HUES6 (cell line): Measurements from ENCODE around the gene EHD1.

Experiments
- H3K27ac ChIP-seq: 2 replicates; pipeline ENCODE4 v1.7.0; 2013; ENCODE audit warnings: low read depth, mild to moderate bottlenecking, low read length, inconsistent platforms
- H3K27me3 ChIP-seq: 2 replicates; pipeline ENCODE4 v1.6.1; 2013; ENCODE audit warnings: low read length; ENCODE audit not compliant: control insufficient read depth, insufficient read depth
- H3K36me3 ChIP-seq: 2 replicates; pipeline ENCODE4 v1.6.1; 2013; ENCODE audit warnings: low read length; ENCODE audit not compliant: control insufficient read depth, insufficient read depth
- H3K4me1 ChIP-seq: 2 replicates; pipeline ENCODE4 v1.6.1; 2013; ENCODE audit warnings: low read length; ENCODE audit not compliant: control insufficient read depth, insufficient read depth
- H3K4me3 ChIP-seq: 2 replicates; pipeline ENCODE4 v1.5.1; 2013; ENCODE audit warnings: low read depth, low read length
- H3K9ac ChIP-seq: one replicate; pipeline ENCODE4 v1.6.1; 2013; ENCODE audit warnings: mild to moderate bottlenecking, low read length
- H3K9me3 ChIP-seq: 2 replicates; pipeline ENCODE4 v1.6.1; 2013; ENCODE audit warnings: low read depth, low read length; ENCODE audit not compliant: control insufficient read depth, insufficient read depth

Gene EHD1

GRCh38 chr11:64862987-64863390 lies 15.4 kb downstream of the EHD1 start:
- Histone ChIP-seq H3K4me1 (peaks cover 30% of the 10 kb centered on the region), H3K36me3 (peaks cover 15% of the 10 kb centered on the region), H3K4me3 (no peak overlapping the region), H3K9ac (no peak overlapping the region), H3K27me3 (no peaks in the 10 kb centered on the region), H3K27ac (0 out of 2 replicates have a peak overlapping the region, but pooled peaks have one; percentile 9), H3K9me3 (no peaks in the 10 kb centered on the region)

DNA sequence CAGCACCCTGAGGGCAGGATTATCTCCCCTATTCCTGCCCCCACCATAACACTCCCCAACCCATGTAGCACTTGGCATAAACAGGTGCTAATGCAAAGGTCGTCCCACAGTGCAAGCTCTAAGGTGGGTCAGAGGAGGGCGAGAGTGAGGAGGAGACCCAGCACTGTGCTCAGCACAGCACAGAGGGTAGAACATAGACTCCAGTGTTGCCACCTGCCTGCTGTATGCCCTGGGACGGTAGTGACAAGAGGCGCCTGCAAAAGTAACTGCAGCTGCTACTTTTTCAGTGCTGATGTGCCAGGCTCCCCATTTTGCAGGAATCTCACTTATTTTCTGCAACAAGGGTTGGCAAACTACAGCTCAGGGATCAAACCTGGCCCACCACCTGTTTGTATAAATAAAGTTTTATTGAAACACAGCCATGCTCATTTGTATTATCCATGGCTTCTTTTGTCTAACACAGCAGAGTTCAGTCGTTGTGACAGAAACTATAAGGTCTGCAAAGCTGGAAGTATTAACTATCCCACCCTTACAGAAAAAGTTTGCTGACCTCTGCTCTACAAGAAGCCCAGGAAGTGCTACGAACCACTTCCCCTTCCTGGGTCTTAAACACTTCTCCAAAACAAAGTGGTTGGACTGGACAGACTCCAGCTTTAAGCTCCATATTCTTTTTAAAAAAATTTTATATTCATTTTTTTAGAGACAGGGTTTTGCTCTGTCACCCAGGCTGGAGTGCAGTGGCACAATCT lies 17.0 kb downstream of the EHD1 start:
- Histone ChIP-seq H3K27ac (no peak overlapping the region), H3K27me3 (no peaks in the 10 kb centered on the region), H3K4me1 (peaks cover 35% of the 10 kb centered on the region), H3K4me3 (no peak overlapping the region), H3K9ac (no peak overlapping the region), H3K9me3 (no peaks in the 10 kb centered on the region), H3K36me3 (peaks cover 15% of the 10 kb centered on the region)

- H3K27ac ChIP-seq, result no peak overlapping the region
- H3K9me3 ChIP-seq, result no peaks in the 10 kb centered on the region
- no peak overlapping the region for H3K4me3 ChIP-seq
- H3K9ac ChIP-seq, result no peak overlapping the region
- peaks cover 15% of the 10 kb centered on the region for H3K36me3 ChIP-seq
- peaks cover 43% of the 10 kb centered on the region for H3K4me1 ChIP-seq
- H3K27me3 ChIP-seq, result no peaks in the 10 kb centered on the region
Measured at GRCh38 chr11:64859542-64860414, 18.6 kb downstream of the EHD1 start.

DNA sequence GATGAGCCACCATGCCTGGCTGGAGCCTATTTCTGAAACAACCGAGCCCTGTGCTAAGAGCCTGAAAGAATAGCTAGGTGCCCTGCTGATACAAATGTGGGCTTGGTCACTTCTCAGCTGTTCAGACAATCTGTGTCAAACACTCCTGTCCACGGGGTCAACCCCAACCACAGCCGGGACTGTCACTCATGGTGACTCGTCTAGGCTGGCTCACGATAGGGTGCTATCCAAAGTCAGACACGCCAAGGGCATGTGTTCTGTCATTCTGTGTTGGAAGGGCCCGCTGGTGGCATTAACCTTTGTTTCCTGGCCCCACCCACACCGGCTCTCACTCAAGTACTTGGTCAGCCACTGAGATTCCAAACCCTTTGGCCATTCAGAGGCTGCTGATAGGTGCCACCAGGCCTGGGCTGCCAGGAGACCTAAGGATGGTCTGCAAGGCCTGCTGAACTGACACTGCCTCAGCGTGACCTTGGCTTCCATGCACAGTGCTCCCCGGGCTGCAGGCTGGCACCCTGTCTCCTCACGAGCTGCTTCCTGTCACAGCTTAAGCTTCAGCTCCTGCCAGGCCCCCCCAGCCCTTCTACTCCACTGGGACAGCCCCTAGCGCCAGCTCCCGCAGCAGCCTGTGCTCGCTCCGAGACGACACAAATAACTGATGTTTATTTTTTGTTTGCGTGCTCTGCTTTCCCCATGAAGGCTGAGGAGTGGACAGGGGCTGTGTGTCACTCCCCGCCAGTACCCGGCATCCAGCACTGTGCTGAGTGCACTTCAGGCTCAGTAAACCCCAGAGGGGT lies 19.8 kb downstream of the EHD1 start:
- H3K4me1 ChIP-seq, result peaks cover 40% of the 10 kb centered on the region
- H3K27ac ChIP-seq, result no peak overlapping the region
- no peaks in the 10 kb centered on the region for H3K27me3 ChIP-seq
- H3K36me3 ChIP-seq, result peaks cover 26% of the 10 kb centered on the region
- H3K4me3 ChIP-seq, result no peak overlapping the region
- no peaks in the 10 kb centered on the region for H3K9me3 ChIP-seq
- no peak overlapping the region for H3K9ac ChIP-seq

DNA sequence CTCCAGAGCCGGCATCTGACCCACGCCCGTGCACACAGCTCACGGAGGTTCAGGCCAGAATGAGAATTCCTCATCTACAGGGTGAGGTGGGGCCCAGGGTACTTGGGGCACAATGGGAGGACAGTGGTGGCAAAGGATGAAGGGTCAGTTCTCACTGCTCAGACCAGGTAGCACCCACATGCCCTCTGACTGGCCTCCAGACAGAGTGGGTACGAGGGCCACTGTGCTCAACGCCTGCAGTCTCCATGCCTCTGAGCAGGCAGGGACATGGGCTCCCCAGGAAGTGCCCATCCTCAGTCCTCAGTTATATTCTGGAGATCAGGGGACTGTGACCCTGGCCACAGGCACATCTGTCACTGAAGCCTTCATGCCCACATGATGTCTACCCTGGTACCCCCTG lies 20.9 kb downstream of the EHD1 start:
- H3K27me3 ChIP-seq, result no peaks in the 10 kb centered on the region
- peaks cover 26% of the 10 kb centered on the region for H3K36me3 ChIP-seq
- H3K9me3 ChIP-seq, result no peaks in the 10 kb centered on the region
- peak overlapping the region; percentile 4 for H3K9ac ChIP-seq
- peaks cover 29% of the 10 kb centered on the region for H3K4me1 ChIP-seq
- no peak overlapping the region for H3K4me3 ChIP-seq
- no peak overlapping the region for H3K27ac ChIP-seq

DNA sequence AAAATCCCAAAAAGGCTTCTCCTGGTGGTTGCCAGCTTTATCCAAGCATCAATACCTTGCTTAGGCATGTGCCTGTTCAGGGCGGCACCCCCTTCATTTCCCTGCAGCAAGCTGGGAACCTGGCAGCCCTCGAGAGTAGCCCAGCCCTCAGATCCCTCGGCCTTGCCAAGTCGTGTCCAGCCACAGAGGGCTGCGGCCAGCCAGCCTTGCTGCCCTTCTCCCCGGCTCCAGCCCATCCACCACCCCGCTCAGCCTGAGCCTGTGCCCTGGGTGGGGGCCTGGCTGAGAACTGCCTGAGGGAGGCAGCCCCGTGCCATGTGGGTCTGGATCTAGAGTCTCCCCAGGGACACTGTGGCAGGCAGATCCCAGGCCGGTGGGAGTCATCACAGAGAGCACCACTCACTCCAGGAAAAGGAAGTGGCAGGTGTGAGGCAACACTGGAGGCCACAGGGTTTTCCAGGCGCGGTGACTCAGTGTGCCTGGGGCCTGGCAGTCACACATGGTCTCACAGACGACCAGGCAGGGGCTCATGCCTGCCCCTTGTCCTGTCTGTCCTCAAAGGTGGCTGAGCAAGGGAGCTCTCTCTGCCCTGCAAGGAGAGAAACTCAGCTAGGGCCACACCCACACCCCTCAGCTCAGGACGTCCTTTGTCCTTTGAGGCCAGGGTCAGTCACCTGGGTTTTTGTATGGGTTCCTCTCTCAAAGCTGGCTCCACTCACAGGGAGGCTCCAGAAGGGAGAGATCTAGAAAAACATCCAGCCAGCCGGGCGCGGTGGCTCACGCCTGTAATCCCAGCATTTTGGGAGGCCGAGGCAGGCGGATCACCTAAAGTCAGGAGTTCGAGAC lies 21.8 kb downstream of the EHD1 start:
- Histone ChIP-seq H3K4me1 (peaks cover 32% of the 10 kb centered on the region), H3K9ac (no peak overlapping the region), H3K36me3 (peaks cover 26% of the 10 kb centered on the region), H3K27ac (no peak overlapping the region), H3K9me3 (no peaks in the 10 kb centered on the region), H3K4me3 (no peak overlapping the region), H3K27me3 (no peaks in the 10 kb centered on the region)

GRCh38 chr11:64855596-64856304 lies 22.7 kb downstream of the EHD1 start:
- H3K9me3 ChIP-seq, result no peaks in the 10 kb centered on the region
- H3K27ac ChIP-seq, result peak overlapping the region; percentile 36; the same call in 1 of the 2 replicates
- H3K36me3 ChIP-seq, result peaks cover 26% of the 10 kb centered on the region
- no peak overlapping the region for H3K4me3 ChIP-seq
- peak overlapping the region; percentile 21 for H3K9ac ChIP-seq
- H3K4me1 ChIP-seq, result peaks cover 39% of the 10 kb centered on the region
- no peaks in the 10 kb centered on the region for H3K27me3 ChIP-seq

DNA sequence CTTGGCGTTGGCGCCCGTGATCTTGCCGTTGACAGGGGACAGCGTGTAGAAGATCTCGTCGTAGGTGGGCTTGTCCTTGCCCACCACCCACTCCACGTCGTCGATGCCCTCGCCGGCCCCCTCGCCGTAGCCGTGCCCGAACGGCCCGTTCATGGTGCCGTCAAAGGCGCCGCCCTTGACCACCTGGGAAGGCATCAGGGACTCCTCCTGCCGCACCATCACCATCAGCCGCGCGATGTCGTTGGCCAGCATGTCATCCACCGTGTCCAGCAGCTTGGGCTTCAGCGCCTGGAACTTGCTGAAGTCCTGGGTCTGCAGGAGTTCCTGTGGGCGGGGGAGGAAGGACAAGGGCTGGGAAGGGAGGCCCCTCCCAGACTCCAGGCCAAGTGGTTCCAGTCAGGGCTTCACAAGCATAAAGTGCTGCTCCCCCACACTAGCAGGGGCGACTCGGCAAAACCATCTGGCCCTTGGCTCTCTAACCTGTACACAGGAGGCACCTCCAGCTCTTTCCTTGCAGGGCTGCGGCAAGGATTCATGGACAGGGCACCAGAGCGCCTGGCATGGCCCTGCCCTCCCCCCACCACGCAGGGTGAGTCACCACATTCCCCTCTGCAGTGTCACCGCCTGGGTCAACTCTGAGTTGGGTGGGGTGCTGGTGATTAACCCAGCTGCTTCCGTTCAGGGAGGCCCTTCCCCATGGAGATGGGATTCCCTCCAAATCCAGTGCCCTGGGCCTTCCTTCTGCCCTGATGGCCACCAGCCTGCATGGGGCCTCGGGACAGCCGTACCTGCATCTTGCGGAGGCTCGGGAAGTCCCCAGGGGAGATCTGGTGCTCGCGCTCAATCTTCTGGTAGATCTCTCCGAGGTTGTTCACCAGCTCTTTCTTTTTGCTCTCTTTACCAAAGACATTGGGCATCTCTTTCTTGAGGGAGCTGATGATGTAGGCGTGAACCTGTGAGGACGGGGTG lies 23.6 kb downstream of the EHD1 start:
- Histone ChIP-seq H3K4me3 (no peak overlapping the region; the same call in 1 of the 2 replicates), H3K9ac (peak overlapping the region; percentile 68), H3K27me3 (no peaks in the 10 kb centered on the region), H3K4me1 (peaks cover 39% of the 10 kb centered on the region), H3K27ac (peak overlapping the region; percentile 36; the same call in 1 of the 2 replicates), H3K9me3 (no peaks in the 10 kb centered on the region), H3K36me3 (peaks cover 22% of the 10 kb centered on the region)

DNA sequence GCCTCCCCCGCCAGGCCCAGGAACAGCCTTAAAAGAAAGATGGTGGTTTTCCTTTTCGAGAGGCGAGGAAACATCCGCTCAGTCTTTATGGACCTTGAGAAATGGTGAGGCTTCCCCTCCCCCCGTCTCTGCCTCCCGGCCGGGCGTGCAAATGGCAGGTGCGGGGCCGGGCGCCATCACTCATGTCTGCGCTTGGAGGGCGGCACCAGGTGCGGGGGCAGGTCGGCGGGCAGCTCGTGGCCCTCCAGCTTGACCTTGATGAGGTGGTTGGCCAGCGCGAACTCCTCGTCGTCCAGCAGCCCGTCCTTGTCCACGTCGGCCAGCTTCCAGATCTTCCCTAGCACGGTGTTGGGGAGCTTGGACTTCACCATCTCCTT lies 24.3 kb downstream of the EHD1 start:
- H3K27me3 ChIP-seq, result no peaks in the 10 kb centered on the region
- H3K27ac ChIP-seq, result no peak overlapping the region; the same call in 1 of the 2 replicates
- peak overlapping the region; percentile 68 for H3K9ac ChIP-seq
- H3K4me1 ChIP-seq, result peaks cover 39% of the 10 kb centered on the region
- peaks cover 17% of the 10 kb centered on the region for H3K36me3 ChIP-seq
- no peaks in the 10 kb centered on the region for H3K9me3 ChIP-seq
- no peak overlapping the region for H3K4me3 ChIP-seq
